ENCODE data around the gene ING3.

The ING3 gene

GRCh38 chr7:120960714-120961113 lies 10.1 kb downstream of the ING3 start:
- no peak for DNase-seq (ENCODE audit: insufficient read length, low spot score)
- no peak for FAIRE-seq
- TF ChIP-seq CTCF (IDR thresholded peaks at IDR 0.05; ENCODE audit: insufficient read depth, missing control alignments) = no peak

GRCh38 chr7:120961638-120962173 lies 11.1 kb downstream of the ING3 start:
- peak; percentile 60 for FAIRE-seq
- no peak for TF ChIP-seq CTCF (IDR thresholded peaks at IDR 0.05; ENCODE audit: insufficient read depth, missing control alignments)
- DNase-seq (ENCODE audit: insufficient read length, low spot score) = no peak

- TF ChIP-seq CTCF (IDR thresholded peaks at IDR 0.05; ENCODE audit: insufficient read depth, missing control alignments) = no peak
- FAIRE-seq (no peak), DNase-seq (ENCODE audit: insufficient read length, low spot score) (no peak)
Observed at GRCh38 chr7:120964088-120964487, 13.5 kb downstream of the ING3 start.

GRCh38 chr7:120966961-120967360 lies 16.4 kb downstream of the ING3 start:
- FAIRE-seq (no peak), DNase-seq (ENCODE audit: insufficient read length, low spot score) (no peak)
- no peak for TF ChIP-seq CTCF (IDR thresholded peaks at IDR 0.05; ENCODE audit: insufficient read depth, missing control alignments)

GRCh38 chr7:120973849-120974248 lies 23.3 kb downstream of the ING3 start:
- DNase-seq (ENCODE audit: insufficient read length, low spot score) (no peak), FAIRE-seq (no peak)
- no peak for TF ChIP-seq CTCF (IDR thresholded peaks at IDR 0.05; ENCODE audit: insufficient read depth, missing control alignments)

- no peak for DNase-seq (ENCODE audit: insufficient read length, low spot score)
- FAIRE-seq = no peak
- TF ChIP-seq CTCF (IDR thresholded peaks at IDR 0.05; ENCODE audit: insufficient read depth, missing control alignments) = no peak
Observed at GRCh38 chr7:120979765-120980499, 29.4 kb downstream of the ING3 start.

- no peak for TF ChIP-seq CTCF (IDR thresholded peaks at IDR 0.05; ENCODE audit: insufficient read depth, missing control alignments)
- no peak for FAIRE-seq
- DNase-seq (ENCODE audit: insufficient read length, low spot score) = no peak
Observed at GRCh38 chr7:120981117-120981516, 30.5 kb downstream of the ING3 start.

Measured in D721Med (cell line).